IMR-90 (cell line): ENCODE measurements around the gene PSMA8. TPM values are rescaled to one million over a fixed set of nuclear protein-coding genes. Genes with fewer than 3 reads are reported as not detected.

Source experiments
- ATAC-seq: fragments of 200-7000 bp; cut with Tn5 transposase; 2 replicates; pipeline ENCODE4 v1.9.1; 2020; ENCODE audit warnings: low read depth, mild to moderate bottlenecking, moderate library complexity
- BruUV-seq: library from RNA; stranded (reverse); fragments of 400-500 nt; replicated peaks from 2 replicates; lab custom pipeline; 2021; lab: Mats Ljungman, UMichigan
- CTCF ChIA-PET: fragments of 300-600 bp; formaldehyde crosslinking; extraction: SDS; loops from one replicate; lab custom pipeline; 2021; ENCODE audit warnings: antibody characterized with exemption; lab: Yijun Ruan, JAX
- POLR2A ChIA-PET: fragments of 300-600 bp; sonication (Branson Sonifier 250); formaldehyde crosslinking; loops from one replicate; lab custom pipeline; 2022; ENCODE audit warnings: antibody characterized with exemption; ENCODE audit not compliant: unreplicated experiment; lab: Charles Lee
- DNase-seq: peaks from one replicate; pipeline ENCODE4 v3.0.0; 2013
- H2AFZ ChIP-seq: replicated peaks from 2 replicates; pipeline ENCODE3; 2013; ENCODE audit warnings: low read length, mild to moderate bottlenecking; ENCODE audit not compliant: poor library complexity
- H2AK5ac ChIP-seq: 2 replicates; pipeline ENCODE4 v1.6.1; 2013; ENCODE audit warnings: low read depth, low read length, inconsistent platforms
- H2AK9ac ChIP-seq: replicated peaks from 2 replicates; pipeline ENCODE3; 2013; ENCODE audit warnings: mild to moderate bottlenecking, low read depth, low read length, moderate library complexity; ENCODE audit not compliant: poor library complexity
- H2BK120ac ChIP-seq: 2 replicates; pipeline ENCODE4 v1.6.1; 2013; ENCODE audit warnings: low read depth, low read length, inconsistent platforms
- H2BK15ac ChIP-seq: 3 replicates; pipeline ENCODE4 v1.6.1; 2013; ENCODE audit warnings: low read depth, low read length, inconsistent platforms
- H2BK20ac ChIP-seq: 2 replicates; pipeline ENCODE4 v1.6.1; 2013; ENCODE audit warnings: low read depth, mild to moderate bottlenecking, inconsistent platforms, low read length, moderate library complexity
- H2BK5ac ChIP-seq: 2 replicates; pipeline ENCODE4 v1.6.1; 2013; ENCODE audit warnings: mild to moderate bottlenecking, low read depth, low read length, inconsistent platforms; ENCODE audit not compliant: poor library complexity, severe bottlenecking
- H3K14ac ChIP-seq: replicated peaks from 2 replicates; pipeline ENCODE4 v1.6.1; 2013; ENCODE audit warnings: low read depth, low read length, inconsistent platforms
- H3K18ac ChIP-seq: 2 replicates; pipeline ENCODE4 v1.6.1; 2013; ENCODE audit warnings: low read depth, low read length, control low read depth
- H3K23ac ChIP-seq: 2 replicates; pipeline ENCODE4 v1.6.1; 2013; ENCODE audit warnings: low read depth, low read length, inconsistent platforms
- H3K27ac ChIP-seq: 2 replicates; pipeline ENCODE4 v1.5.1; 2013; ENCODE audit warnings: mild to moderate bottlenecking, control low read depth, low read length; ENCODE audit not compliant: insufficient read depth
- H3K27me3 ChIP-seq: 2 replicates; pipeline ENCODE4 v1.6.1; 2013; ENCODE audit warnings: low read length; ENCODE audit not compliant: control insufficient read depth, insufficient read depth
- H3K36me3 ChIP-seq: 2 replicates; pipeline ENCODE4 v1.6.1; 2013; ENCODE audit warnings: low read length, mixed read lengths; ENCODE audit not compliant: control insufficient read depth, insufficient read depth
- H3K4ac ChIP-seq: 2 replicates; pipeline ENCODE4 v1.6.1; 2013; ENCODE audit warnings: low read depth, low read length, inconsistent platforms
- H3K4me1 ChIP-seq: 2 replicates; pipeline ENCODE4 v1.6.1; 2013; ENCODE audit warnings: low read length, mixed read lengths; ENCODE audit not compliant: control insufficient read depth, insufficient read depth
- H3K4me2 ChIP-seq: 2 replicates; pipeline ENCODE4 v1.6.1; 2013; ENCODE audit warnings: low read depth, mild to moderate bottlenecking, control low read depth, low read length, moderate library complexity
- H3K4me3 ChIP-seq: 2 replicates; pipeline ENCODE4 v1.5.1; 2013; ENCODE audit warnings: low read depth, mild to moderate bottlenecking, control low read depth, low read length, moderate library complexity; ENCODE audit not compliant: insufficient read depth
- H3K56ac ChIP-seq: 2 replicates; pipeline ENCODE4 v1.6.1; 2013; ENCODE audit warnings: low read length, inconsistent platforms; ENCODE audit not compliant: insufficient read depth; ENCODE audit errors: extremely low read depth
- H3K79me1 ChIP-seq, 2 experiments: 2 replicates each; pipeline ENCODE4 v1.6.1; 2013; ENCODE audit warnings: low read length in 2 of 2, inconsistent platforms in 1 of 2, low read depth in 1 of 2
- H3K9ac ChIP-seq: 2 replicates; pipeline ENCODE4 v1.6.1; 2013; ENCODE audit warnings: low read depth, low read length, control low read depth
- H3K9me1 ChIP-seq: 2 replicates; pipeline ENCODE4 v1.6.1; 2013; ENCODE audit warnings: low read length, inconsistent platforms; ENCODE audit not compliant: insufficient read depth
- H3K9me3 ChIP-seq: 2 replicates; pipeline ENCODE4 v1.6.1; 2013; ENCODE audit warnings: low read length; ENCODE audit not compliant: control insufficient read depth, insufficient read depth
- H4K20me1 ChIP-seq: 2 replicates; pipeline ENCODE4 v1.6.1; 2013; ENCODE audit warnings: low read length, inconsistent platforms; ENCODE audit not compliant: insufficient read depth
- H4K5ac ChIP-seq: 2 replicates; pipeline ENCODE4 v1.6.1; 2013; ENCODE audit warnings: mild to moderate bottlenecking, low read depth, low read length, control low read depth
- H4K8ac ChIP-seq, 2 experiments: 2 replicates each; pipeline ENCODE4 v1.6.1; 2013; ENCODE audit warnings: low read depth in 2 of 2, low read length in 2 of 2, control low read depth in 1 of 2, inconsistent platforms in 1 of 2
- H4K91ac ChIP-seq: 2 replicates; pipeline ENCODE4 v1.6.1; 2013; ENCODE audit warnings: low read depth, low read length, inconsistent platforms; ENCODE audit not compliant: insufficient read depth
- NFE2L2 ChIP-seq: fragments of 150-350 bp; IDR thresholded peaks from 2 replicates; pipeline ENCODE4 v1.6.1; 2016; ENCODE audit warnings: low read depth, mild to moderate bottlenecking, low read length
- POLR2A ChIP-seq: IDR thresholded peaks from 2 replicates; pipeline ENCODE4 v1.6.1; 2012; ENCODE audit warnings: mild to moderate bottlenecking, low read depth, low read length
- WGBS, 2 experiments: methylation state at CpG; one replicate each; pipeline versions ENCODE4 v1.1.5 to v1.1.7; 2013; ENCODE audit warnings: missing lambda C conversion rate in 2 of 2; ENCODE audit not compliant: insufficient read length in 1 of 2; ENCODE audit errors: extremely low coverage in 2 of 2; 5-methylcytosine and 5-hydroxymethylcytosine counted together
- dilution Hi-C: fragments of 300-500 bp; cut with HindIII; formaldehyde crosslinking; loops from one replicate; pipeline ENCODE4 v1.14.3; 2018; ENCODE audit warnings: low sequenced_read_pairs; ENCODE audit not compliant: unreplicated experiment
- in situ Hi-C: fragments of 300-500 bp; cut with MboI; formaldehyde crosslinking; loops from 3 replicates; pipeline ENCODE4 v1.14.3; 2019; ENCODE audit warnings: low sequenced_read_pairs, inconsistent platforms, mixed read lengths
- intact Hi-C: fragments of 100-400 bp; cut with micrococcal nuclease; formaldehyde crosslinking; loops from 2 replicates; pipeline ENCODE4 v1.10.0; 2022
- polyA plus RNA-seq, 3 experiments: library from polyadenylated mRNA; depleted of rRNA; stranded (reverse); fragments of >200 nt; gene quantifications; 2 replicates each; pipeline ENCODE4 v1.2.3, GENCODE V29; 2012; ENCODE audit warnings: low replicate concordance in 1 of 3
- total RNA-seq: library from RNA; depleted of rRNA; stranded (reverse); fragments of >200 nt; gene quantifications from 2 replicates; pipeline ENCODE4 v1.2.3, GENCODE V29; 2012
- TF ChIP-seq, protein P1 (sequence below): conservative IDR thresholded peaks from 2 replicates; pipeline ENCODE4 v1.5.1; 2012; ENCODE audit warnings: mild to moderate bottlenecking, low read depth, low read length, improper control_type of control experiment

The PSMA8 gene
- total and polyA plus RNA-seq, 2 of the 4 experiments (the other 2 are of a cell fraction), result not detected

DNA sequence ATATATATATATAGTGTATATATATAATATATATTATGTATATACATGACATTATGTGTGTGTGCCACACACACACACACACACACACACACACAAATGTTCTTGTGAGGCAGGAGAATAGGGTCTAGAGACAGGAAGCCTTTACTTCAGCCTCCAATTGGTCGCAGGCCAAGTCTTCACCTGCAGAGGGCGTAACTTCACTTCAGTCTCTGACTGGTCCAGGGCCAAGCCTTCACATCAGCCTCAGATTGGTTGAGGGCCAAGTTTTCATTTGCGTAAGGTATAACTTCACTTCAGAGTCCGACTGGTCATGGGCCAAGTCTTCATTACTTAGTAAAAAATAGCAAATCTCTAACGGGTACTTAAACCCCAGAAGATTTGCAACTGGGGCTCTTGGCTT lies 30.1 kb upstream of the PSMA8 start:
- no peak overlapping the region for H3K4ac ChIP-seq
- no peak for TF ChIP-seq NFE2L2
- TF ChIP-seq, protein P1, sequence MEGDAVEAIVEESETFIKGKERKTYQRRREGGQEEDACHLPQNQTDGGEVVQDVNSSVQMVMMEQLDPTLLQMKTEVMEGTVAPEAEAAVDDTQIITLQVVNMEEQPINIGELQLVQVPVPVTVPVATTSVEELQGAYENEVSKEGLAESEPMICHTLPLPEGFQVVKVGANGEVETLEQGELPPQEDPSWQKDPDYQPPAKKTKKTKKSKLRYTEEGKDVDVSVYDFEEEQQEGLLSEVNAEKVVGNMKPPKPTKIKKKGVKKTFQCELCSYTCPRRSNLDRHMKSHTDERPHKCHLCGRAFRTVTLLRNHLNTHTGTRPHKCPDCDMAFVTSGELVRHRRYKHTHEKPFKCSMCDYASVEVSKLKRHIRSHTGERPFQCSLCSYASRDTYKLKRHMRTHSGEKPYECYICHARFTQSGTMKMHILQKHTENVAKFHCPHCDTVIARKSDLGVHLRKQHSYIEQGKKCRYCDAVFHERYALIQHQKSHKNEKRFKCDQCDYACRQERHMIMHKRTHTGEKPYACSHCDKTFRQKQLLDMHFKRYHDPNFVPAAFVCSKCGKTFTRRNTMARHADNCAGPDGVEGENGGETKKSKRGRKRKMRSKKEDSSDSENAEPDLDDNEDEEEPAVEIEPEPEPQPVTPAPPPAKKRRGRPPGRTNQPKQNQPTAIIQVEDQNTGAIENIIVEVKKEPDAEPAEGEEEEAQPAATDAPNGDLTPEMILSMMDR, result no peak
- no peak for TF ChIP-seq POLR2A
- H3K9ac ChIP-seq, result no peak overlapping the region
- H2AK5ac ChIP-seq, result no peak overlapping the region
- no peak overlapping the region for H2BK120ac ChIP-seq
- H3K4me1 ChIP-seq, result no peaks in the 10 kb centered on the region
- BruUV-seq, result no TSS peak
- no peaks in the 10 kb centered on the region for H3K36me3 ChIP-seq
- H4K8ac ChIP-seq, result no peak overlapping the region
- no peak overlapping the region for H3K4me3 ChIP-seq
- no peak overlapping the region for H2AFZ ChIP-seq
- no peak overlapping the region for H3K56ac ChIP-seq
- ChIA-PET CTCF (no interaction called here), POLR2A (no interaction called here)
- no peak overlapping the region for H2BK15ac ChIP-seq
- H2AK9ac ChIP-seq, result no peak overlapping the region
- H3K9me3 ChIP-seq, result no peaks in the 10 kb centered on the region
- no peak overlapping the region for H3K4me2 ChIP-seq
- H4K5ac ChIP-seq, result no peak overlapping the region
- H3K18ac ChIP-seq, result no peak overlapping the region
- no peak overlapping the region for H3K27ac ChIP-seq
- H3K23ac ChIP-seq, result no peak overlapping the region
- no peak overlapping the region for H4K91ac ChIP-seq
- H2BK5ac ChIP-seq, result no peak overlapping the region
- in situ Hi-C loops (no loop called here), intact Hi-C loops (no loop called here), dilution Hi-C loops (no loop called here)
- no peak overlapping the region for H3K14ac ChIP-seq
- H2BK20ac ChIP-seq, result no peak overlapping the region
- H4K20me1 ChIP-seq, result no peaks in the 10 kb centered on the region
- WGBS, 2 experiments, result 71% methylated on average over 1 of the region's 5 CpGs; no CpG with 5 or more reads in 1 of the 2 experiments
- H3K27me3 ChIP-seq, result no peaks in the 10 kb centered on the region
- no peaks in the 10 kb centered on the region for H3K9me1 ChIP-seq
- no peaks in the 10 kb centered on the region for H3K79me1 ChIP-seq
- ATAC-seq (no peak), DNase-seq (no peak)
